ENCODE measurements around the gene CLDN5. TPM values are rescaled to one million over a fixed set of nuclear protein-coding genes. Genes with fewer than 3 reads are reported as not detected.

CLDN5 gene
- total and polyA plus RNA-seq, 4 donors, result 157 to 548 (median 364) TPM

DNA sequence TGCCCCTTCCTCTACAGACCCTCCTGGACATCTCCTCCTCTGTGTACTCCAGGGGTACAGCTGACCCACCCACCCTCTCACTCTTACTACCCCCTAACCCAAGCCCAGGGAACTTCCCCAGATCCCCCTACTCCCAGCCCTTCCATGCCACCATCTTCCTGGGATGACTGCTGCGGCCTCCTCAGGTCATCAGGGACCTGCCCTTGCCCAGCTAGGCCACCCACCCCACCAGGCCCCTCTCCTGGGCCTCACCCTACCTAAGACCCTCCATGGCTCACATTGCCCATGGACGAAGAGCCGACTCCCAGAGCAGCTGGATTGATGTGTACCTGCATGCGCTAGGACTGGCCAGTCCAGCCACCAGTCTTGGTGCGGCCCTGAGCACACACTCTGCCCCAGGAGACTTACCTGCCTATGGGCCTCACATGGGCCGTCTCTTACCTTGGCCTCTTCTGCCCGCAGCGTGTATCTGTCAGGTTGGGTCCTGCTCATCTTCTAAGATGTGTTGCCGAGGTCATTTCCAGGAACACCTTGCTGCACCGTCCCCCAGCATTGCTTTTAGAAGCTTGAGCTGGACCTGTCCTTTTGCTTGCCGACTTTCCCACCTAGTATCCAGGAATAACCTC, 2.0 kb upstream of the CLDN5 start:
- peak overlapping the region in 1 of 2 donors; percentile 94 for H3K27ac ChIP-seq (ENCODE audit: low read depth in 1 of 2, low read length in 1 of 2)
- no peak overlapping the region for H3K9ac ChIP-seq (ENCODE audit: insufficient read depth in 1 of 2, low read length in 2 of 2)
- DNase-seq (no peak), ATAC-seq (ENCODE audit: insufficient read depth, low FRiP score) (no peak)
- TF ChIP-seq, protein P1, sequence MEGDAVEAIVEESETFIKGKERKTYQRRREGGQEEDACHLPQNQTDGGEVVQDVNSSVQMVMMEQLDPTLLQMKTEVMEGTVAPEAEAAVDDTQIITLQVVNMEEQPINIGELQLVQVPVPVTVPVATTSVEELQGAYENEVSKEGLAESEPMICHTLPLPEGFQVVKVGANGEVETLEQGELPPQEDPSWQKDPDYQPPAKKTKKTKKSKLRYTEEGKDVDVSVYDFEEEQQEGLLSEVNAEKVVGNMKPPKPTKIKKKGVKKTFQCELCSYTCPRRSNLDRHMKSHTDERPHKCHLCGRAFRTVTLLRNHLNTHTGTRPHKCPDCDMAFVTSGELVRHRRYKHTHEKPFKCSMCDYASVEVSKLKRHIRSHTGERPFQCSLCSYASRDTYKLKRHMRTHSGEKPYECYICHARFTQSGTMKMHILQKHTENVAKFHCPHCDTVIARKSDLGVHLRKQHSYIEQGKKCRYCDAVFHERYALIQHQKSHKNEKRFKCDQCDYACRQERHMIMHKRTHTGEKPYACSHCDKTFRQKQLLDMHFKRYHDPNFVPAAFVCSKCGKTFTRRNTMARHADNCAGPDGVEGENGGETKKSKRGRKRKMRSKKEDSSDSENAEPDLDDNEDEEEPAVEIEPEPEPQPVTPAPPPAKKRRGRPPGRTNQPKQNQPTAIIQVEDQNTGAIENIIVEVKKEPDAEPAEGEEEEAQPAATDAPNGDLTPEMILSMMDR (IDR thresholded peaks at IDR 0.05; ENCODE audit: control extremely low read depth, extremely low read depth), result no peak
- H3K4me1 ChIP-seq (ENCODE audit: control insufficient read depth in 5 of 5, insufficient read depth in 5 of 5, low read length in 5 of 5), result peaks cover 0 to 24% (median 10%) of the 10 kb centered on the region in 5 donors
- H3K9me3 ChIP-seq (ENCODE audit: control insufficient read depth in 4 of 4, insufficient read depth in 3 of 4, low read length in 3 of 4), result peaks cover 0 to 5% (median 0%) of the 10 kb centered on the region in 4 donors
- peaks cover 0 to 11% (median 6%) of the 10 kb centered on the region in 3 donors for H3K27me3 ChIP-seq (ENCODE audit: control insufficient read depth in 3 of 3, insufficient read depth in 3 of 3, low read length in 2 of 3)
- WGBS, 2 donors, result 95 to 96% methylated on average over 11 of the region's 11 CpGs
- peaks cover 0 to 6% (median 0%) of the 10 kb centered on the region in 4 donors for H3K36me3 ChIP-seq (ENCODE audit: control insufficient read depth in 4 of 4, insufficient read depth in 4 of 4, low read length in 4 of 4)
- H3K4me3 ChIP-seq, result no peak overlapping the region

DNA sequence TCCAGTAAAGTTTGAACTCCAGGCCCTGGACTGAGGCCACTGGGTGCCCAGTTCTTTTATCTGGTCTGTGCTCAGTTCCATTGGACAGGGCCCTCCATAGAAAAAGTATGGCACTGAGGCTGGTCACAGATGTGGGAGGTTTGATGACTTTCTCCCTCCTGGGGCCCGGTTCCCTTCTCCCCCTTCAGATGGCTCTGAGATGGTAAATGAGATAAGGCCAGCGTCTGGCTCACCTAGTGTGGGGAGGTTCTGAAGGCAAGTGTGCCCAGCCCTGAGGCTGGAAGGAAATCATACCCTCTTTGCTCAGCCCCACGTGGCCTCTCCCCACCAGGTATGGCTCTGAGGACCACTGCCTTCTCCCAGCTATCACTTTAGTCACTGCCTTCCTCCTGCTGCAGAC, 1.5 kb upstream of the CLDN5 start:
- TF ChIP-seq, protein P1 (IDR thresholded peaks at IDR 0.05; ENCODE audit: control extremely low read depth, extremely low read depth), result no peak
- Histone ChIP-seq H3K27me3 (ENCODE audit: control insufficient read depth in 3 of 3, insufficient read depth in 3 of 3, low read length in 2 of 3) (peaks cover 0 to 11% (median 6%) of the 10 kb centered on the region in 3 donors), H3K27ac (ENCODE audit: low read depth in 1 of 2, low read length in 1 of 2) (peak overlapping the region; percentile 85 to 94), H3K9me3 (ENCODE audit: control insufficient read depth in 4 of 4, insufficient read depth in 3 of 4, low read length in 3 of 4) (peaks cover 0 to 5% (median 0%) of the 10 kb centered on the region in 4 donors), H3K4me3 (no peak overlapping the region), H3K36me3 (ENCODE audit: control insufficient read depth in 4 of 4, insufficient read depth in 4 of 4, low read length in 4 of 4) (peaks cover 0 to 6% (median 0%) of the 10 kb centered on the region in 4 donors), H3K9ac (ENCODE audit: insufficient read depth in 1 of 2, low read length in 2 of 2) (no peak overlapping the region), H3K4me1 (ENCODE audit: control insufficient read depth in 5 of 5, insufficient read depth in 5 of 5, low read length in 5 of 5) (peaks cover 0 to 24% (median 10%) of the 10 kb centered on the region in 5 donors)
- WGBS, 2 donors, result 54 to 65% methylated on average over 3 of the region's 3 CpGs
- DNase-seq, result no peak
- ATAC-seq (ENCODE audit: insufficient read depth, low FRiP score), result no peak

DNA sequence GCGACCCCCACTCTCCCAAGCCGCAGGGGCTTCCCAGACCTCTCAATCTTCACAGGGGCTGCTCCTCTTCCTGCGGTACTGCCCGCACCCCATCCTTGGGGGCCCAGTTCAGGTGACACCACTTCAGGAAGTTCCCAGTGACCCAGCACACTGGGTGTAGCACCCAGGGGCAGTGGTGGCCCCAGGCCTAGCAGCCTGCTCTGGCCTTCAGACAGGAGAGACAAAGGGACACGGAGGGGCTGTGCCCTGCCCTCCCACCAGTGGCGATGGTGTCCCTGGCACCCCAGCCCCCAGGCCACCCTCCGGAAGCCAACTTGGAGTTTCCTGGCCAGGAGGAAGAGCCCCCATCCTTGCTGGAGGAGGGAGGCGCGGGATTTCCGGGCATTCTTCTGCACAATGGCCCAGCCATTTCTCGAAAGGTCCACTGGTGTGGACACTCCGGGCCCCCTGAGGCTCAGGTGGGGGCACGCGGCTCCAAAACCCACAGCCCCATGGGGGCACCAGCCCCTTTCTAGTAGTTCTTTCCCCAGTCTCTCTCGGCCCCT, 978 bp upstream of the CLDN5 start:
- Histone ChIP-seq H3K4me1 (ENCODE audit: control insufficient read depth in 5 of 5, insufficient read depth in 5 of 5, low read length in 5 of 5) (peaks cover 0 to 24% (median 10%) of the 10 kb centered on the region in 5 donors), H3K27ac (ENCODE audit: low read depth in 1 of 2, low read length in 1 of 2) (peak overlapping the region; percentile 85 to 94), H3K27me3 (ENCODE audit: control insufficient read depth in 3 of 3, insufficient read depth in 3 of 3, low read length in 2 of 3) (peaks cover 0 to 11% (median 6%) of the 10 kb centered on the region in 3 donors), H3K36me3 (ENCODE audit: control insufficient read depth in 4 of 4, insufficient read depth in 4 of 4, low read length in 4 of 4) (peaks cover 0 to 6% (median 0%) of the 10 kb centered on the region in 4 donors), H3K4me3 (peak overlapping the region; percentile 43), H3K9ac (ENCODE audit: insufficient read depth in 1 of 2, low read length in 2 of 2) (no peak overlapping the region), H3K9me3 (ENCODE audit: control insufficient read depth in 4 of 4, insufficient read depth in 3 of 4, low read length in 3 of 4) (peaks cover 0 to 5% (median 0%) of the 10 kb centered on the region in 4 donors)
- TF ChIP-seq, protein P1 (IDR thresholded peaks at IDR 0.05; ENCODE audit: control extremely low read depth, extremely low read depth), result no peak
- DNase-seq, result peak in 2 of 3 donors; percentile 13 to 53
- ATAC-seq (ENCODE audit: insufficient read depth, low FRiP score), result no peak
- WGBS, 2 donors, result 64 to 76% methylated on average over 10 to 15 of the region's 15 CpGs
